Measurements from ENCODE around the gene MIS12. TPM values are rescaled to one million over a fixed set of nuclear protein-coding genes. Genes with fewer than 3 reads are reported as not detected.
A peak's percentile ranks its signal among the peaks of the same experiment; 100 is the strongest.

Gene MIS12
- total RNA-seq, 1 donor: 18.6 TPM

- DNase-seq (ENCODE audit: low read depth): no peak
- no peak for TF ChIP-seq CTCF (IDR thresholded peaks at IDR 0.05; ENCODE audit: insufficient read depth, low read depth, low read length)
- peak overlapping the region; percentile 75 for H3K4me3 ChIP-seq (ENCODE audit: low read depth, low read length)
These were observed 13.3 kb downstream of the MIS12 start for GRCh38 chr17:5499476-5500231.

GRCh38 chr17:5500247-5500588 is 13.9 kb downstream of the MIS12 start:
- peak overlapping the region; percentile 75 for H3K4me3 ChIP-seq (ENCODE audit: low read depth, low read length)
- no peak for DNase-seq (ENCODE audit: low read depth)
- TF ChIP-seq CTCF (IDR thresholded peaks at IDR 0.05; ENCODE audit: insufficient read depth, low read depth, low read length): no peak

- H3K4me3 ChIP-seq (ENCODE audit: low read depth, low read length): peak overlapping the region; percentile 75
- no peak for TF ChIP-seq CTCF (IDR thresholded peaks at IDR 0.05; ENCODE audit: insufficient read depth, low read depth, low read length)
- DNase-seq (ENCODE audit: low read depth): peak; percentile 88
These were observed 14.4 kb downstream of the MIS12 start for GRCh38 chr17:5500589-5501391.

- TF ChIP-seq CTCF (IDR thresholded peaks at IDR 0.05; ENCODE audit: insufficient read depth, low read depth, low read length): no peak
- H3K4me3 ChIP-seq (ENCODE audit: low read depth, low read length): no peak overlapping the region
- DNase-seq (ENCODE audit: low read depth): no peak
These were observed 15.3 kb downstream of the MIS12 start for GRCh38 chr17:5501685-5502084.

GRCh38 chr17:5502552-5502951 is 16.2 kb downstream of the MIS12 start:
- no peak overlapping the region for H3K4me3 ChIP-seq (ENCODE audit: low read depth, low read length)
- no peak for TF ChIP-seq CTCF (IDR thresholded peaks at IDR 0.05; ENCODE audit: insufficient read depth, low read depth, low read length)
- no peak for DNase-seq (ENCODE audit: low read depth)

- TF ChIP-seq CTCF (IDR thresholded peaks at IDR 0.05; ENCODE audit: insufficient read depth, low read depth, low read length): no peak
- no peak overlapping the region for H3K4me3 ChIP-seq (ENCODE audit: low read depth, low read length)
- no peak for DNase-seq (ENCODE audit: low read depth)
These were observed 19.9 kb downstream of the MIS12 start for GRCh38 chr17:5506307-5506706.
